Measurements from ENCODE around the gene URI1.

DNA sequence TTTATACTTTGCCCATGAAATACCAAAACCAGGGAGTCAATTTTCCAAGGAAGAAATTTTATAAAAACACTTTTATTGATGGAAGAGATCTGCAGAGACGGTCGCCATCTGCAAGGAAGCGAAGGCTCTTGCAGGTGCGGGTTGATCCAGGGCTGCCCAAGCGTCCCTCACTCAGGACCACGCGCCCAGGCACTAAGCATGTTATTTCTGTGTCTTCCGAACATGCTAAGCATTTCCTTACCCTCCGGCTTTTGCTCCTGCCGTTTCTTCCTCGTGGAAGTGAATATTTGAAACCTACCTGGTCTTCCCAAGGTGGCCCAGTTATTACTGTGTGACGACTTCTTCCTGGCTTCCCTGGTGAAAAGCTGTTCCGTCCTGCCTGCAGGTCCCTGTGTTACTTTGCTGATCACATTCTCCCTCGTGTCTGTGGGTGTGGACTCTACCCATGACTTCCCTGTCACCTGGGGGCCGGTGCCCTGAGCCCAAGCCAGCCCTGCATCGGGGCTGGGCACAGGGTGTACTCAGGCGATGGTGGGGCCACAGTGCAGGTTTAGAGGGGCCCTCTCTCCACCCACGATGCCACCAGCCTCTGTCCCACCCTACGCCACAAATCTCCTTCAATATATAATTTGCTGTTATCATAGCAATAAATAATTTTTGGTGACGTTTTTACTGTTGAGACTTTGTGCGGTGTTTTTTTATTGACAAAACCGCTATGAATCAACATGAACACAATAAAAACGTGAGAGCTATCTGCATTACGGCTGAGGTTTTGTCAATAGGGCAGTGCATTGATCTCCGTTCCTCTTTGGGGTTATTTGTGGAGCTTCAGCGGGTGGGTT lies 119.4 kb downstream of the URI1 start:
- TF ChIP-seq, protein P1, sequence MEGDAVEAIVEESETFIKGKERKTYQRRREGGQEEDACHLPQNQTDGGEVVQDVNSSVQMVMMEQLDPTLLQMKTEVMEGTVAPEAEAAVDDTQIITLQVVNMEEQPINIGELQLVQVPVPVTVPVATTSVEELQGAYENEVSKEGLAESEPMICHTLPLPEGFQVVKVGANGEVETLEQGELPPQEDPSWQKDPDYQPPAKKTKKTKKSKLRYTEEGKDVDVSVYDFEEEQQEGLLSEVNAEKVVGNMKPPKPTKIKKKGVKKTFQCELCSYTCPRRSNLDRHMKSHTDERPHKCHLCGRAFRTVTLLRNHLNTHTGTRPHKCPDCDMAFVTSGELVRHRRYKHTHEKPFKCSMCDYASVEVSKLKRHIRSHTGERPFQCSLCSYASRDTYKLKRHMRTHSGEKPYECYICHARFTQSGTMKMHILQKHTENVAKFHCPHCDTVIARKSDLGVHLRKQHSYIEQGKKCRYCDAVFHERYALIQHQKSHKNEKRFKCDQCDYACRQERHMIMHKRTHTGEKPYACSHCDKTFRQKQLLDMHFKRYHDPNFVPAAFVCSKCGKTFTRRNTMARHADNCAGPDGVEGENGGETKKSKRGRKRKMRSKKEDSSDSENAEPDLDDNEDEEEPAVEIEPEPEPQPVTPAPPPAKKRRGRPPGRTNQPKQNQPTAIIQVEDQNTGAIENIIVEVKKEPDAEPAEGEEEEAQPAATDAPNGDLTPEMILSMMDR (IDR thresholded peaks at IDR 0.05), result no peak
- TF ChIP-seq TCF7L2 (IDR thresholded peaks at IDR 0.05; ENCODE audit: low read depth, low read length), result no peak
